Sigmoid colon (tissue), 4 donors: Measurements from ENCODE around the gene SYS1.

Source experiments
- POLR2AphosphoS5 ChIP-seq, 4 donors: sonication (generic); formaldehyde crosslinking; IDR thresholded peaks; one replicate each; pipeline ENCODE4 v1.6.1; 2017; ENCODE audit warnings: antibody characterized with exemption in 4 of 4
- TF ChIP-seq, protein P1 (sequence below), 4 experiments: fragments of 450-650 bp in 3 of 4; fragments of 200-600 bp in 1 of 4; IDR thresholded peaks; one replicate each; pipeline ENCODE4 v1.5.1; 2016 to 2019; ENCODE audit warnings: antibody characterized with exemption in 4 of 4, mild to moderate bottlenecking in 3 of 4, moderate library complexity in 2 of 4

DNA sequence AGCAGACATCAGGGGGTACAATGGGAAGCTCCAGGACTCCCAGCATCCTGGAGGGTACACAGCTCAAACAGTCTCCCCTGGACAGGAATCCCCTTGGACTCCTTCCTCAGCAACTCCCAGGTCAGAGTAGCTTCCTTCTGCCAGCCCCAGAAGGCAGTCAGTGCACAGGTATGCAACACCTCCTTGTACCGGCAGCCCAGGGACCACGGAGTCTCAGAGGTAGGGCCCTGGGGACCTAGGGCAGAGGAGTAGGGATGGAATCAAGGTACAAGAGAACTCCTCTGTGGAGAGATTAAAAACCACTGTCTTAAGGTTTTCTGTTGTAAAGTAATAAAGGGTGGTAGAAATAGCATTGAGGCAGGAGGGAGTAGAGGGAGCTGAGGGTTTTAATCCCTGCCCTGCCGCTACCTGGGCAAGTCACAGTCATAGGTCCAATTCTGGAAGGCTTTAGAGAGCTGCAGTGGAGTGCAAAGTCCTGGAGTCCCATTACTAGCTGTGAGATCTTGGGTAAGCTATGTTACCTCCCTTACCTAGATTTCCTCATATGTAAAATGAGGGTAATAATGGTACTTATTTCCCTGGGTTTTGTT is 7.7 kb downstream of the SYS1 start:
- TF ChIP-seq, protein P1, sequence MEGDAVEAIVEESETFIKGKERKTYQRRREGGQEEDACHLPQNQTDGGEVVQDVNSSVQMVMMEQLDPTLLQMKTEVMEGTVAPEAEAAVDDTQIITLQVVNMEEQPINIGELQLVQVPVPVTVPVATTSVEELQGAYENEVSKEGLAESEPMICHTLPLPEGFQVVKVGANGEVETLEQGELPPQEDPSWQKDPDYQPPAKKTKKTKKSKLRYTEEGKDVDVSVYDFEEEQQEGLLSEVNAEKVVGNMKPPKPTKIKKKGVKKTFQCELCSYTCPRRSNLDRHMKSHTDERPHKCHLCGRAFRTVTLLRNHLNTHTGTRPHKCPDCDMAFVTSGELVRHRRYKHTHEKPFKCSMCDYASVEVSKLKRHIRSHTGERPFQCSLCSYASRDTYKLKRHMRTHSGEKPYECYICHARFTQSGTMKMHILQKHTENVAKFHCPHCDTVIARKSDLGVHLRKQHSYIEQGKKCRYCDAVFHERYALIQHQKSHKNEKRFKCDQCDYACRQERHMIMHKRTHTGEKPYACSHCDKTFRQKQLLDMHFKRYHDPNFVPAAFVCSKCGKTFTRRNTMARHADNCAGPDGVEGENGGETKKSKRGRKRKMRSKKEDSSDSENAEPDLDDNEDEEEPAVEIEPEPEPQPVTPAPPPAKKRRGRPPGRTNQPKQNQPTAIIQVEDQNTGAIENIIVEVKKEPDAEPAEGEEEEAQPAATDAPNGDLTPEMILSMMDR (IDR thresholded peaks at IDR 0.05): no peak
- no peak for TF ChIP-seq POLR2AphosphoS5 (IDR thresholded peaks at IDR 0.05)
